Kidney tubule cell (primary cell): Measurements from ENCODE around the gene LGALS9.

ENCODE experiments used
- DNase-seq: peaks from one replicate; pipeline ENCODE4 v3.0.0-alpha.2; 2018; ENCODE audit warnings: low spot score

Gene LGALS9

GRCh38 chr17:27630607-27631410, at the start of gene LGALS9:
LGALS9 (plus strand) TSS chr17:27631188; CDS start chr17:27631266, 78 bp downstream.
- peak; percentile 67 for DNase-seq

GRCh38 chr17:27582696-27583095, 48.3 kb upstream of the LGALS9 start:
- DNase-seq = no peak

- DNase-seq = peak; percentile 22
Measured at GRCh38 chr17:27585153-27585681, 45.8 kb upstream of the LGALS9 start.

GRCh38 chr17:27585792-27586191, 45.2 kb upstream of the LGALS9 start:
- DNase-seq = no peak

- peak; percentile 33 for DNase-seq
Measured at GRCh38 chr17:27586203-27586721, 44.7 kb upstream of the LGALS9 start.

GRCh38 chr17:27588354-27588753, 42.6 kb upstream of the LGALS9 start:
- DNase-seq = no peak

GRCh38 chr17:27590864-27591263, 40.1 kb upstream of the LGALS9 start:
- DNase-seq = no peak

- no peak for DNase-seq
Measured at GRCh38 chr17:27591986-27592385, 39.0 kb upstream of the LGALS9 start.

GRCh38 chr17:27593232-27593856, 37.6 kb upstream of the LGALS9 start:
- DNase-seq = no peak

- no peak for DNase-seq
Measured at GRCh38 chr17:27593857-27594255, 37.1 kb upstream of the LGALS9 start.

- DNase-seq = no peak
Measured at GRCh38 chr17:27595208-27595607, 35.8 kb upstream of the LGALS9 start.

- DNase-seq = no peak
Measured at GRCh38 chr17:27596096-27596495, 34.9 kb upstream of the LGALS9 start.

GRCh38 chr17:27596566-27597187, 34.3 kb upstream of the LGALS9 start:
- DNase-seq = no peak

- DNase-seq = no peak
Measured at GRCh38 chr17:27597188-27597580, 33.8 kb upstream of the LGALS9 start.

GRCh38 chr17:27597783-27598320, 33.1 kb upstream of the LGALS9 start:
- no peak for DNase-seq

- no peak for DNase-seq
Measured at GRCh38 chr17:27598337-27599050, 32.5 kb upstream of the LGALS9 start.

- DNase-seq = peak; percentile 56
Measured at GRCh38 chr17:27600471-27600870, 30.5 kb upstream of the LGALS9 start.

GRCh38 chr17:27601069-27601974, 29.7 kb upstream of the LGALS9 start:
- DNase-seq = peak; percentile 70

- no peak for DNase-seq
Measured at GRCh38 chr17:27601975-27602302, 29.0 kb upstream of the LGALS9 start.

GRCh38 chr17:27602721-27603420, 28.1 kb upstream of the LGALS9 start:
- DNase-seq = peak; percentile 75
